ENCODE data around the gene PTPRG. TPM values are rescaled to one million over a fixed set of nuclear protein-coding genes. Genes with fewer than 3 reads are reported as not detected.

Gene PTPRG
- total and polyA plus RNA-seq, 10 of the 15 experiments (the other 5 are each of a cell fraction or from before 2014, with no cell fraction given) = 0.29 to 20.7 (median 1.4) TPM

DNA sequence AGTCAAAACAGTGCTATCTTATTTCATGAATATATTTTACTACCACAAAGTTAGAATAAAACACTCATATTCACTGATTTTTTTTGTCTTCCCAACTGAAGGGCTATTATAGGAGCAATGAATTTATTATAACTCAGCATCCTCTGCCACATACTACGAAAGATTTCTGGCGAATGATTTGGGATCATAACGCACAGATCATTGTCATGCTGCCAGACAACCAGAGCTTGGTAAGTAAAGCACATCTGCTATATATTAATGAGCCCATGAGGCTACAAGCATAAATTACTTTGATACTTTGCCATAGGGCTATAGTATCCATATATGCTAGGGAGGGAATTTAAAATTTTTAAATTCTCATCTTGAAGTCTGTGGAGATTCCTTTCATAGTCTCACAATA lies 716.1 kb downstream of the PTPRG start:
- Histone ChIP-seq H2AFZ (ENCODE audit: control insufficient read depth, low read depth, low read length) (no peak overlapping the region), H3K79me2 (ENCODE audit: control insufficient read depth, insufficient read depth, low read length) (no peaks in the 10 kb centered on the region), H3K4me2 (ENCODE audit: control insufficient read depth, insufficient read depth) (no peak overlapping the region), H3K9ac (ENCODE audit: control insufficient read depth, insufficient read depth, low read length) (no peak overlapping the region), H3K36me3 (ENCODE audit: control insufficient read depth in 2 of 2, insufficient read depth in 2 of 2, low read length in 1 of 2) (no peaks in the 10 kb centered on the region), H4K20me1 (ENCODE audit: control insufficient read depth, insufficient read depth) (no peaks in the 10 kb centered on the region), H3K4me1 (ENCODE audit: control insufficient read depth, insufficient read depth, low read length) (no peaks in the 10 kb centered on the region), H3K27ac (ENCODE audit: control insufficient read depth, insufficient read depth) (no peak overlapping the region), H3K9me3 (replicated peaks; ENCODE audit: control insufficient read depth, insufficient read depth, low read length) (no peaks in the 10 kb centered on the region), H3K4me3 (no peak overlapping the region), H3K27me3 (replicated peaks in 1 of 2; ENCODE audit: control insufficient read depth in 2 of 2, insufficient read depth in 2 of 2, low read length in 1 of 2) (no peaks in the 10 kb centered on the region)
- ChIA-PET SMC1A (ENCODE audit: uncharacterized antibody, unreplicated experiment) (no interaction called here), POLR2A (no interaction called here), RAD21 (ENCODE audit: unreplicated experiment) (no interaction called here), CTCF (interaction anchor here (1.0 kb wide), 1 partner anchor 17 kb away, joined by 3 read pairs; no protein-coding TSS in a partner anchor)
- BruUV-seq (replicated peaks) = no TSS peak
- intact Hi-C loops (cut with micrococcal nuclease; ENCODE audit: unreplicated experiment) (no loop called here), in situ Hi-C loops (cut with MboI) (no loop called here)
- WGBS (ENCODE audit: insufficient coverage, insufficient replicate concordance, low lambda C conversion rate, missing lambda C conversion rate) = 73% methylated on average over 3 of the region's 3 CpGs
- no peak for DNase-seq (ENCODE audit: low read depth, low spot score)
- ATAC-seq = no peak
- TF ChIP-seq, protein P1, sequence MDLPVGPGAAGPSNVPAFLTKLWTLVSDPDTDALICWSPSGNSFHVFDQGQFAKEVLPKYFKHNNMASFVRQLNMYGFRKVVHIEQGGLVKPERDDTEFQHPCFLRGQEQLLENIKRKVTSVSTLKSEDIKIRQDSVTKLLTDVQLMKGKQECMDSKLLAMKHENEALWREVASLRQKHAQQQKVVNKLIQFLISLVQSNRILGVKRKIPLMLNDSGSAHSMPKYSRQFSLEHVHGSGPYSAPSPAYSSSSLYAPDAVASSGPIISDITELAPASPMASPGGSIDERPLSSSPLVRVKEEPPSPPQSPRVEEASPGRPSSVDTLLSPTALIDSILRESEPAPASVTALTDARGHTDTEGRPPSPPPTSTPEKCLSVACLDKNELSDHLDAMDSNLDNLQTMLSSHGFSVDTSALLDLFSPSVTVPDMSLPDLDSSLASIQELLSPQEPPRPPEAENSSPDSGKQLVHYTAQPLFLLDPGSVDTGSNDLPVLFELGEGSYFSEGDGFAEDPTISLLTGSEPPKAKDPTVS (IDR thresholded peaks at IDR 0.05; ENCODE audit: low read depth, low read length) = no peak
- TF ChIP-seq CHD2 (IDR thresholded peaks at IDR 0.05; ENCODE audit: borderline replicate concordance, low read depth, low read length) (no peak), DPF2 (IDR thresholded peaks at IDR 0.05) (no peak), NFYA (IDR thresholded peaks at IDR 0.05; ENCODE audit: borderline replicate concordance, low read depth, low read length) (no peak), SMARCA5 (IDR thresholded peaks at IDR 0.05) (no peak), LARP7 (IDR thresholded peaks at IDR 0.05) (no peak), RB1 (IDR thresholded peaks at IDR 0.05; ENCODE audit: borderline replicate concordance) (no peak), MEF2A (IDR thresholded peaks at IDR 0.05; ENCODE audit: insufficient read depth, low read depth, low read length) (no peak), SMAD5 (IDR thresholded peaks at IDR 0.05; ENCODE audit: low read depth) (no peak), IKZF1 (conservative IDR thresholded peaks at IDR 0.05) (no peak)
- TF ChIP-seq, protein P2, sequence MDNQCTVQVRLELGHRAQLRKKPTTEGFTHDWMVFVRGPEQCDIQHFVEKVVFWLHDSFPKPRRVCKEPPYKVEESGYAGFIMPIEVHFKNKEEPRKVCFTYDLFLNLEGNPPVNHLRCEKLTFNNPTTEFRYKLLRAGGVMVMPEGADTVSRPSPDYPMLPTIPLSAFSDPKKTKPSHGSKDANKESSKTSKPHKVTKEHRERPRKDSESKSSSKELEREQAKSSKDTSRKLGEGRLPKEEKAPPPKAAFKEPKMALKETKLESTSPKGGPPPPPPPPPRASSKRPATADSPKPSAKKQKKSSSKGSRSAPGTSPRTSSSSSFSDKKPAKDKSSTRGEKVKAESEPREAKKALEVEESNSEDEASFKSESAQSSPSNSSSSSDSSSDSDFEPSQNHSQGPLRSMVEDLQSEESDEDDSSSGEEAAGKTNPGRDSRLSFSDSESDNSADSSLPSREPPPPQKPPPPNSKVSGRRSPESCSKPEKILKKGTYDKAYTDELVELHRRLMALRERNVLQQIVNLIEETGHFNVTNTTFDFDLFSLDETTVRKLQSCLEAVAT (IDR thresholded peaks at IDR 0.05) = no peak
- TF ChIP-seq, protein P3, sequence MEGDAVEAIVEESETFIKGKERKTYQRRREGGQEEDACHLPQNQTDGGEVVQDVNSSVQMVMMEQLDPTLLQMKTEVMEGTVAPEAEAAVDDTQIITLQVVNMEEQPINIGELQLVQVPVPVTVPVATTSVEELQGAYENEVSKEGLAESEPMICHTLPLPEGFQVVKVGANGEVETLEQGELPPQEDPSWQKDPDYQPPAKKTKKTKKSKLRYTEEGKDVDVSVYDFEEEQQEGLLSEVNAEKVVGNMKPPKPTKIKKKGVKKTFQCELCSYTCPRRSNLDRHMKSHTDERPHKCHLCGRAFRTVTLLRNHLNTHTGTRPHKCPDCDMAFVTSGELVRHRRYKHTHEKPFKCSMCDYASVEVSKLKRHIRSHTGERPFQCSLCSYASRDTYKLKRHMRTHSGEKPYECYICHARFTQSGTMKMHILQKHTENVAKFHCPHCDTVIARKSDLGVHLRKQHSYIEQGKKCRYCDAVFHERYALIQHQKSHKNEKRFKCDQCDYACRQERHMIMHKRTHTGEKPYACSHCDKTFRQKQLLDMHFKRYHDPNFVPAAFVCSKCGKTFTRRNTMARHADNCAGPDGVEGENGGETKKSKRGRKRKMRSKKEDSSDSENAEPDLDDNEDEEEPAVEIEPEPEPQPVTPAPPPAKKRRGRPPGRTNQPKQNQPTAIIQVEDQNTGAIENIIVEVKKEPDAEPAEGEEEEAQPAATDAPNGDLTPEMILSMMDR (IDR thresholded peaks at IDR 0.05 in 2 of 3, conservative IDR thresholded peaks at IDR 0.05 in 1 of 3; ENCODE audit: control insufficient read depth in 2 of 3, extremely low read depth in 1 of 3, insufficient read depth in 1 of 3, low read depth in 3 of 3, low read length in 3 of 3) = no peak
- no peak for FAIRE-seq
